HG03095 (cell line): ENCODE results near the gene ASXL3.
A peak's percentile ranks its signal among the peaks of the same experiment; 100 is the strongest.

Source experiments
- ATAC-seq: cut with Tn5 transposase; IDR thresholded peaks from one replicate; pipeline ENCODE4 v1.9.1; 2021; ENCODE audit warnings: moderate library complexity; ENCODE audit not compliant: unreplicated experiment

The ASXL3 gene

DNA sequence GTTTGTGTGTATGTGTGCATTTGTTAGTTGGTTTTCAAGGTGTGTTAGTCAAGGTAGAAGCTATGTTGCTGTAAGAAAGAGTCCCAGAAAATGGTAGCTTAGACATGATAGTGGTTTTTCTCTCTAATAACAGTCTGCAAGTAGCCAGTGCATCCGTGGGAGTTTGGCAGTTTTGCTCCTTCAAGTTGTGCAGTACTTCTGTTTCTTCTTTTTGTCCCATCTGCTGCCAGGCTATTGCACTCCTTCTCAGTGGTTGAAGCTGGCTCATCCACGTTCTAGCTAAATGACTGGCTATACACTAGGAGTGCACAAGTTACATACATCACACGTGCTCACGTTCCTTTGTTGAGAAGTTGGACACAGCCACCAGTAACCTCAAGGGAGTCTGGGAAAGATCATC, 134.7 kb downstream of the ASXL3 start:
- ATAC-seq: no peak

DNA sequence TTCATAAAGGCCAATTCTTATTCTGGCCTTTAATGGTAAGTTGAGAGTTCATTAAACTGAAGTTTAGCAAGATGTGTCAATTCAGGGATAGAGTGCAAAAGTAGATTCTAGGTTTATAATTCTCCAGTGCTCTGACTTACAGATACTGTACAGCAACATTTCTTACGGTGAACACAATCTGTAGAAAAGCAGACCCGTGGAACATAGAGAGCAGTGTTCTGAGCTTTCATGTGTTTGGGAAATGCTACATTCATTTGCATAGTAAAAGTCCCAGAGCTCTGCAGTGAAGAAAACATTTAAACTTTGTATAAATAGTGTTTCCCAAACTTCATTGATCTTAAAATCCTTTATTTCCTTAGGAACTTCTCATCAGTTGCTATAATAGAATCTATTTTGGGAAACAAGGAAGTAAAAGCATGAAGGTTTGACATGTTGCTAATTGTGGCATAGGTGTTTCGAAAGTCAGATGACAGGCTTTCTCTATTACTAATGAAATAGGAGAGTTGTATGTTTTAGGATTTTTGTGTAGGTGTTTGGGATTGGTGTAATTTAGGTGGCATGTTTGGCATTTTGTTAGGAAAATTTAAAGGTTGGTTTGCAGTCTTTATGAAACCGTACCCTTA, 138.2 kb downstream of the ASXL3 start:
- ATAC-seq: no peak

DNA sequence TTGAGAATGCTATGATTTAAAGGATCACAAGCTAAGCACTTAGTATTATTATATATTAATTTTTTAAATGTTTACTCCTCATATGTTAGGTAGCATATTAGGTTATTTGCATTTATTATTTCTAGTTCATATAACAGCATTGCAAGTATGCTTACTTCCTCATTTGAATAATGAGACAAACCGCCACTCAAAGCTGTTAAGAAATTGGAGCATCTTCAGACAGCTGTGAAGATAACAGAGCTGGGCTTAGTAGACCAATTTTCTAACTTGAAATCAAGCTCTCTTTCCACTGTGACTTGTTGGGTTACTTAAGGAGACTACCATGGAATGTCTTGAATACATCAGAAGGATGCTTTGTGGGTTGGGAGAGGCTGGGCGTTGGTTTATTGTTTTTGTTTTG, 139.3 kb downstream of the ASXL3 start:
- no peak for ATAC-seq

DNA sequence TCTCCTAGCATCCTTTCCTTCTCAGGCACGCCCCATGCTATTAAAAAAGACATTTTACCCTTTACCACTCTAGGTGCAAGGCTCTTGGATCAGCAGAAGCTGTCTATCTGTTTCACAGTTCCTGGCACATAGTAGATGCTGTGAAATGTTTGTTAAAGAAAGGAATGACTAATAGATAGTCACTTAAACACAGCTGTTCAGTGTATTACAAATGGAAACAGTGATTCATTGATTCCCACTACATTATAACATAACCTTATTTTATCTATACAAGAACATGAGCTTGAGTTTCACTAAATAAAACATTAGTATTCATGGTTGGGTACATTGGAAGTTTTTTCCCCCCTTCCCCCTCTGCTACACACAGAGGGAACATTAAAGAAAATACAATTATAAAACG, 142.1 kb downstream of the ASXL3 start:
- ATAC-seq: no peak

DNA sequence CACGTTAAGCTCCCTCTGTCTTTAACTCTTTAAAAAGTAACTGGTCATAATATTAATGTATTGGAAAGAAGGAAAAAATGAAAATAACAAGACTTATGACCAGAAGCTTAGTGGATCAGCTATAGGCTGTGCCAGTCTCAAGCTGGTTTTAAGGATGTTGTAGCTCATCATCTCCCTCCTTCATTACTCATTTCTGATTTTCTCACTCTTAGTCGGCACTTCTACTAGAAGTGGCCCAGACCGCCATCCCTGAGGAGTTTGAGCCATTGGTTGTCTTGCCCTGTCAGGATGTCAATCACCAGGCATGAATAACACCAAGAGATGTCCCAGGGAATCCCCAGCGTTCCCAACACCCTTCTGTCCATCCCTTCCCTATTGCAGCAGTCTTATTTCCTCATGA, 151.5 kb downstream of the ASXL3 start:
- ATAC-seq: no peak

DNA sequence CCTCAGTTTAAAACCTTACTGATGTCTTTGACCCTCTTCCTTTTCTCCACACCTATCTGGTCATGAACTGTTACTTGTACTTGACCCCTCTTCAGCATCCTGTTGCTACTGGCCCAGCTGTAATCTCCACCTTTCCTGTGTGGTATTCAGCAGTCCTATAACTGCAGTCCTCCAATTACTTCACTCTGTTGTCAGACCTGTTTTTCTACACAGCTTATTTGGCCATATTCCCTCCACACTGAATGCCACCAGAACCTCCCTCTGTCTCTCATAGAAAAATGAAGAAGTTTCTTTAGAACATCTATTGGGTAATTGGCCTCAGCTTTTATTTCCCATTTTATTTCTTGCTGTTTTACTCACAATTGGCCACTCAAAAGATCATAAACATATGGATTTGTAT, 155.4 kb downstream of the ASXL3 start:
- ATAC-seq: no peak

DNA sequence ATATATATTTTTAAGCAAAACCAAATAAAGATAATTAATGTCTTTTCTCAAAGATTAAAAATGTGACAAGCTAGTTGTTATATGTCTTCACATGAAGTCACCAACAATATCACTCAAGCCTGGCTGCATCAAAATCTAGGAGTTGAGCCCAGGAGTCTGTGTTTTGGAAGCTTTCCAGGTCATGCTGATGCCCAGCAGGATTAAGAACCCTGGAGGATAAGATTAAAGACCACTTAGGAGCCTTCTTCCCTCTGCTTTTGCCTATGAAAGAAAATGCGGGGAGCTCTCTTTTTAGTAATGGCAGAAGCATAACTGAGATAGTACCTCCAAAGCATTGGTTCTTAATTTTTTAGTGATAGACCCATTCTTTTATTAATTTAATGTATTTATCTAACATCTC, 157.4 kb downstream of the ASXL3 start:
- no peak for ATAC-seq

DNA sequence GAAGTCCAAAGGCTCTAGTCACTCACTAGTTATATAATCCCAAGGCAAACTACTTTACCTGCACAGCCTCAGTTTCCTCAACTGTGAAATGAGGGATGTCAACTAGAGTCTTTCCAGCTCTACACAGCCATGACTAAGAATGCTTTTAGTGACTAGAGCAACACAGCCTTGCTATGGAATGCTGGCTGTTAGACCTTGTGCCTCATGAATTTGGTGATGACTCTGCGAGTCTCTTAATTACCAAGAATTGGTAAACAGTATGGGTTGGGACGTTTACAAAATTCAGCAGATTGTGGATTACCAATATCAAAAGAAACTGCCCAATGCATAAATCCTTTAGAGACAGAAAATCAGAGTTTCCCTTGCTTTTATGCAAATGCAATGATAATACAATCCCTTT, 163.7 kb downstream of the ASXL3 start:
- no peak for ATAC-seq

DNA sequence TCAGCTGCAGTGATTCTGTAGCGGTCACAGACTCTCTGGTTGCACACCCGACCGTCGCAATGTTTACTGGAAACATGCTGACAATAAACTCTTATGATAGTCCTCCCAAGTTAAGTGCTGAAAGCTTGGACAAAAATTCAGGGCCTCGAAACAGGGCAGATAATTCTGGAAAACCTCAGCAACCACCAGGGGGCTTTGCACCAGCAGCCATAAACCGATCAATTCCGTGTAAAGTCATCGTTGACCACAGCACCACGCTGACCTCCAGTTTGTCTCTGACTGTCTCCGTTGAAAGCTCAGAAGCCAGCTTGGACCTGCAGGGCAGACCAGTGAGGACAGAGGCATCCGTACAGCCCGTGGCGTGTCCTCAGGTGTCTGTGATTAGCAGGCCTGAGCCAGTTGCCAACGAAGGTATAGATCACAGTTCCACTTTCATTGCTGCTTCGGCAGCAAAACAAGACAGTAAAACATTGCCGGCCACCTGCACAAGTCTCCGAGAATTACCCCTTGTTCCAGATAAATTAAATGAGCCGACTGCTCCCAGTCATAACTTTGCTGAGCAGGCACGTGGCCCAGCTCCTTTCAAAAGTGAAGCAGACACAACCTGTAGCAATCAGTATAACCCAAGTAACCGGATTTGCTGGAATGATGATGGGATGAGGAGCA, 166.1 kb downstream of the ASXL3 start:
- no peak for ATAC-seq

DNA sequence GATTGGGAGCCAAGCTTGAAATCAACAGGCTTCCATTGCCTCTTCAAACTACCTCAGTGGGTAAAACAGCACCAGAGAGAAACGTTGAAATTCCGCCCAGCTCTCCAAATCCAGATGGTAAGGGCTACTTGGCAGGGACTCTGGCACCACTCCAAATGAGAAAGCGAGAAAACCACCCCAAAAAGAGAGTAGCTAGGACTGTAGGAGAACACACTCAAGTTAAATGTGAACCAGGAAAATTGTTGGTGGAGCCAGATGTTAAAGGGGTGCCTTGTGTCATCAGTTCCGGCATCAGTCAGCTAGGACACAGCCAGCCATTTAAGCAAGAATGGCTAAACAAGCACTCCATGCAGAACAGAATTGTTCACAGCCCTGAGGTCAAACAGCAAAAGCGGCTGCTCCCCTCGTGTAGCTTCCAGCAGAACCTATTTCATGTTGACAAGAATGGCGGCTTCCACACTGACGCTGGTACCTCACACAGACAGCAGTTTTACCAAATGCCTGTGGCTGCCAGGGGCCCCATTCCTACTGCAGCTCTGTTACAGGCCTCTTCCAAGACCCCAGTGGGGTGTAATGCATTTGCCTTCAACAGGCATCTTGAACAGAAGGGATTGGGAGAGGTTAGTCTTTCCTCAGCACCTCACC, 167.3 kb downstream of the ASXL3 start:
- ATAC-seq: no peak

DNA sequence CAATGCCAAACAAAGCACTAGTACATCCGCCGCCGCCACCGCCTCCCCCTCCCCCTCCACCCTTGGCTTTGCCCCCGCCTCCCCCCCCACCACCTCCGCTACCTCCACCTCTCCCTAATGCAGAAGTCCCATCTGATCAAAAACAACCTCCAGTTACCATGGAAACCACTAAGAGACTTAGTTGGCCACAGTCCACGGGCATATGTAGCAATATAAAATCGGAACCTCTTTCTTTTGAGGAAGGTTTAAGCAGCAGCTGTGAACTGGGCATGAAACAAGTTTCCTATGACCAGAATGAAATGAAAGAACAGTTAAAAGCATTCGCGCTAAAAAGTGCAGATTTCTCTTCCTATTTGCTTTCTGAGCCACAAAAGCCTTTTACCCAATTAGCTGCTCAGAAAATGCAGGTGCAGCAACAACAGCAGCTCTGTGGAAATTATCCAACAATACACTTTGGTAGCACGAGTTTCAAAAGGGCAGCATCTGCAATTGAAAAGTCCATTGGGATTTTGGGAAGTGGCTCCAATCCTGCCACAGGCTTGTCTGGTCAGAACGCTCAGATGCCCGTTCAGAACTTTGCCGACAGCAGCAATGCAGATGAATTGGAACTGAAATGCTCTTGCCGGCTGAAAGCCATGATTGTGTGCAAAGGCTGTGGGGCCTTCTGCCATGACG, 168.0 kb downstream of the ASXL3 start:
- no peak for ATAC-seq

DNA sequence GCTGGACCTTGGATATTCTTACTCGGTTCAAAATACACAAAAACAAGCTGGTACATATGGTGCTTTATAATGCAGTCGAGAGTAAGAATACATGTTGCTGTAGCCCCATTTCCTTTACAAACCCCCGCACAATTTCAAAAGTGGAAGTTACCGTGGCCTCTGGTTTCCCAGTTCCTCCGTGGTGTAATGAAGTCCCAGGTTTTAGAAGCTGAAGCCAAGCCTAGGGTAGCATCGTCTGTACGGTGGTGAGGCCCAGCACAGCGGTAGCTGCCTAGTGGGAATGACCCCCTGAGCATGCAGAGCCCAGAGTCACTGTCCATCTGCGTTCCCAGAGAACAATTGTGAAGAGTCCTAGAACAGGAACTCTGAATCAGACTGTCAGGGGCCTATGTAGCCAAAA, 171.8 kb downstream of the ASXL3 start:
- ATAC-seq: peak; percentile 47

DNA sequence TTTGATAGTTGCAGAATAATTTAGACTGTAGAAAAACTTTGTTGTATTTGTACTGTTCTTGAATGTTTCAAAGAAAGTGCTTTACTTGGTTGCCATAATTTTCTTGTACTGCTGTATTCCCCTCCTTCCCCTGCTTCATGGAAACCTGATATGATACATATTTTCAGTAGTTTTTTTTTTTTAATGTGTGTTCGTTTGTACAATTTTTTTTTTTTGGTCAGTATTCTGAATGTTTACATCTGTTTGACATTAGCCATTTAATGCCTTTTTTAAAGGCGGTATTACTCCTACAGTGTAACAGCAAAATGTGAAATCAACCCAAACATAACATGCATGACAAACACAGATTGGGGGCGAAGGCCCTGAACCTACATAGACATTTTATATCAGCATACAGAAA, 172.3 kb downstream of the ASXL3 start:
- no peak for ATAC-seq

DNA sequence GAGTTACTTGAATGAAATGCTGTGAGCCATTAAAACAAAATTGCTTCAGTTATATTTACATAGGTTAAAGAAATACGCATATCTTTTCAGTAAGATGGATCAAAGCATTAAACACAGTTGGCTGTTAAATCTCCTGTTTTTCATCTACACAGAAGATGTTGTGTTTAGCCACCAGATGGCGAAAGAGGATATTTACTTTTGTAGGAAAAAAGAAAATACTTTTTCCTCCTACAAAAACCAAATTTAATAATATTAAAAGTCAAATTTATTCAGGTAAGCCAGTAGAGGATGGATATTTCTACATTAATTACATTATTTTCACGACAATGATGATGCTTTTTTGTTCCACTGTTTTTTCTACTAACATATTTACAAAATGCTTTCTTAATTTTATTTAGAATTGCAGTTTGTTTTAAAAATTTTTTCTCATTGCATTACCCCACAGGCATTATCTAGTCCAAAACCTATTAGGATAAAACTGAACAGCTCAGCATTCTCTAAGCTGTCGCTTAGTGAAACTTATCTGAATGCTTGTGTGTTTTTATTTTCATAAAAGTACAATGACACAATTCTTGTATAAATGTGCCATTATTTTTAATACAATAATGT, 173.7 kb downstream of the ASXL3 start:
- no peak for ATAC-seq

DNA sequence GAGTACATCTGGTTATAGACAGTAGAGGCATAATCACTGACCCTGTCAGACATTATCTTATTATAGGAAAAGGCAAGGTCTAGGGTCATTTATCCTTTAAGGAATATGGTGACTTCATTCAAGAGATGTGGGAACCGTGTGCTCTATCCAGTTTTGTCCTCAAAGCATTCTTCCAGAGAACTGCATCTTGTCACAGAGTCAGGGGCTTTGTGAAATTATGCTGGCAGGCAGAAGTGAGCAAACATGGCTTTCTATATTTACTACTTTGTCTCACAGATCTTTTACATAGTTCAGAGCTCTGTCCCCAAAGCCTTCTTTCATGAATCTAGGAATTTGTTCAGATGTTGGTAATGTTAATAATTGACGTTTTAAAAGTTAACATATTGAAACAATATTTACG, 177.4 kb downstream of the ASXL3 start:
- no peak for ATAC-seq

DNA sequence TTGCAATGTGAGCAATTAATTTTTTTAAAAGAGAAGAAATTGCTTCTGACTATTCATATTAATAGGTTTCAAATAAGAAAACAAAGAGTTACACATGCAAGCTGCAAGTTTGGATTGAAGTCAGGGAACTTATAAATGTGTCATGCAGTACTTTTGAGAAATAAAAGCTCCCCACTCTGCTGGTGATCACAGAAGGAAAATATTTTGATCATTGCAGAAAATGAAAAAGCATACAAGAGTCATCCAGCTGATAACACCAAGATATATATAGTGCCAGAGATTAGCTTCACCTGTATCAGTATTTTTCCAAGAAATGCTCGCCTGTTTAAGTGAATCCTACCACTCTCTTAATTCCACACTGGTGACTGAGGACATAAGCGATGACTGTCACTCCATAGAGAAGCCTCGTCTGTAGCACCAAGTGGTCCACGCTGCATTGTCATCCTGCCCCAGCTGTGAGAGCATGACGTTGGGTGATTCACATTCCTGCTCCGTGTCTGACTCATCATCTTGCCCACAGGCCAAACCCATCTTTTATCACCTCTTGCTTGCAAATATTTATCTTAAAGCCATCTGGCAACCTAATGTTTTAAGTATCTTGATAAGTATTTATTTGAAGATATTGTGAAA, 178.0 kb downstream of the ASXL3 start:
- ATAC-seq: no peak

DNA sequence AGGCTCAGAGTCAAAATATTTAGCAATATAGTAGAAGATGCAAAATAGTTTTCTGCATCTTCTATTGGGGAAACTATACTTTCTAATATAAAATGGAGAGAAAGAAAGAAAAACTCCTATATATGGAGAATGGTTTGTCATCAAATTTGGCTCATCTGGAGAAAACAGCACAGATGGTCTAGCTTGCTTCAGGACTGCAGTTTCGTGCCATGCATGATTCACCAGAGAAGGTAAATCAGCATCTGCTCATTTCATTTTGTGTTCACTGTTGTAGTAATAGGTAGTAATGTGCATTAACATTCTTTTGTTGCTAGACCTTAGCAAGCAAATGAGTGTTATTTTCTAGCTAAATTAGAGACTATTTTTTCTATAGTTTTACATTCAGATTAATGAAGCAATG, 179.0 kb downstream of the ASXL3 start:
- no peak for ATAC-seq

DNA sequence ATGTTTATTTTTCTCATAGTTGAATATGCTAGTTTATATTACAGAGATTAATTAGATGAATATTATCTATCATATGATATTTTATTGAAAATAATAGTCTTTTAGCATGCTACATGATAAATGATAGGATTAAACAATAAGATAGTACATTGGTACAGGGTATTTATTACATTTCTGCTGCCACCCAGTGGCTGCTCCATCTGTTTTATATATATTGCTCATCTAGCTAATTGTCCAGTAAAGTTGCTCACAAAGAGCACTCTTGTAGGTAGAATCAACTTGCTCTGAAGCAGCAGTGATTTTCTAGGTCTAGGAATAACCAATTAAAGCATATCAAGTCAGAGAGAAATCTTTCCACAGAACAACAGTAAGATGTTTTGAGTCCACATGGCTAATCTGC, 183.3 kb downstream of the ASXL3 start:
- no peak for ATAC-seq

DNA sequence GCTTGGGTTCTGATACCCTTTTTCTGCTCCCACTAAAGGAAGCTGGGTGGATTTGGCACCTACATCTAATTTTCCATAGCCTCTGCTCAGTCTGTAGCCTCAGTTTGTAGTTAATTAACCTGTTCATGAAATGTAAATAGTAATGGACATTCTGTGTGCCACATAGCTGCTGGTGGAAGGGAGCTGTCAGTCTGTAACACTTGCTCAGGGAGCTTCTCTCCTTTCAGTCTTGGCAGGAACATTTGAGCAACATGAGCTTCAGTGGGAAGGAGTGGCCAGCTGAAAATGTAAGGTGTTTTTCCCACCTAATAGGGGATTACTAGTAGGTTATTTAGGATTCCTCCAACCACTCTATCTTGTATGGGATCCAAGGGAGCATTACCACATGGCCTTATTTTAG, 203.4 kb downstream of the ASXL3 start:
- no peak for ATAC-seq
